ENCODE results near the gene KMT2E.

KMT2E gene

DNA sequence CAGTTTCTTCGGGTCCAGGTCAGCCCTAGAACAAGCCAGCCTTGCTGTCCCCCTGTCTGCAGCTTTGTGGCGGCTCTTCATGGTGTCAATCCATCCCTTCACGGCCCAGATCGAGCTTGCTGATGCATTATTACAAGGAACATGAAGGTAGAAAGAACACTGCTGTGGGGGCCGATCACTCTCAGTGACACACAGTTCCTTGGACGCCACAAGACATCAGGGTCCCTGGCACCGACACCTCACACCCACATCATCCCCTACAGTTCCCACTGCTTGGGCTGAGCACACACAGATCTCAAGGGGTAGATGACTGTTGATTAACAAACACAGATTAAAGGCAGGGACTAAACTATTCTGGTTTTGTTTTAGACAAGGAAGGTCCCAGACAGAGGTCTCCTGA, 119.4 kb downstream of the KMT2E start:
- no peaks in the 10 kb centered on the region for H3K27me3 ChIP-seq (ENCODE audit: insufficient read depth, low read depth, severe bottlenecking)
- no peak overlapping the region for H3K4me3 ChIP-seq (ENCODE audit: low read depth, low read length)
- H3K27ac ChIP-seq = no peak overlapping the region
- TF ChIP-seq CTCF (IDR thresholded peaks at IDR 0.05; ENCODE audit: low read depth, low read length) = no peak
- DNase-seq = no peak
- H3K36me3 ChIP-seq = peaks cover 27% of the 10 kb centered on the region
- H3K9me3 ChIP-seq (ENCODE audit: severe bottlenecking) = no peaks in the 10 kb centered on the region

GRCh38 chr7:105133986-105134655, 120.1 kb downstream of the KMT2E start:
- Histone ChIP-seq H3K9me3 (ENCODE audit: severe bottlenecking) (no peaks in the 10 kb centered on the region), H3K27me3 (ENCODE audit: insufficient read depth, low read depth, severe bottlenecking) (no peaks in the 10 kb centered on the region), H3K4me3 (ENCODE audit: low read depth, low read length) (no peak overlapping the region), H3K27ac (no peak overlapping the region), H3K36me3 (peaks cover 33% of the 10 kb centered on the region)
- no peak for DNase-seq
- no peak for TF ChIP-seq CTCF (IDR thresholded peaks at IDR 0.05; ENCODE audit: low read depth, low read length)

GRCh38 chr7:105136221-105136620, 122.2 kb downstream of the KMT2E start:
- TF ChIP-seq CTCF (IDR thresholded peaks at IDR 0.05; ENCODE audit: low read depth, low read length) = no peak
- H3K27me3 ChIP-seq (ENCODE audit: insufficient read depth, low read depth, severe bottlenecking) = no peaks in the 10 kb centered on the region
- no peak overlapping the region for H3K4me3 ChIP-seq (ENCODE audit: low read depth, low read length)
- DNase-seq = no peak
- no peak overlapping the region for H3K27ac ChIP-seq
- peaks cover 40% of the 10 kb centered on the region for H3K36me3 ChIP-seq
- H3K9me3 ChIP-seq (ENCODE audit: severe bottlenecking) = no peaks in the 10 kb centered on the region

DNA sequence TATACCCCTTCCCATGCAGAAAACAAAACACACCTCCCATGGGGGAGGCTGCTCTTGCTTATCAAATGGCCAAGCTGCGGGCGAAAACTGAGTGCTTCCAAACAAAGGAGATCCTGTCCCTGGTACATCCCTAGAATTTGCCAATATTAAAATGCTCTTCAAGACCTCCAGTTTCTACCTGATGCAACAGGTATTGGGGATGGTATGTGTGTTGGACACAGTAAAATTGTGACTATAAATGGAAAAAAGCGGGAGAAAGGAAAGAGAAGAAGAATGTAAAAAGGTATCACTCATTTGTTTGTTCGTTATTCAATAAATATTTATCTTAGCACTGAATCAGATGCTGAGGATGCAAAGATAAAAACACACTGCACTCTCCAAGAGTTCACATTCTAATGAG, 123.9 kb downstream of the KMT2E start:
- Histone ChIP-seq H3K36me3 (peaks cover 39% of the 10 kb centered on the region), H3K4me3 (ENCODE audit: low read depth, low read length) (no peak overlapping the region), H3K27me3 (ENCODE audit: insufficient read depth, low read depth, severe bottlenecking) (no peaks in the 10 kb centered on the region), H3K9me3 (ENCODE audit: severe bottlenecking) (no peaks in the 10 kb centered on the region), H3K27ac (no peak overlapping the region)
- no peak for DNase-seq
- no peak for TF ChIP-seq CTCF (IDR thresholded peaks at IDR 0.05; ENCODE audit: low read depth, low read length)

DNA sequence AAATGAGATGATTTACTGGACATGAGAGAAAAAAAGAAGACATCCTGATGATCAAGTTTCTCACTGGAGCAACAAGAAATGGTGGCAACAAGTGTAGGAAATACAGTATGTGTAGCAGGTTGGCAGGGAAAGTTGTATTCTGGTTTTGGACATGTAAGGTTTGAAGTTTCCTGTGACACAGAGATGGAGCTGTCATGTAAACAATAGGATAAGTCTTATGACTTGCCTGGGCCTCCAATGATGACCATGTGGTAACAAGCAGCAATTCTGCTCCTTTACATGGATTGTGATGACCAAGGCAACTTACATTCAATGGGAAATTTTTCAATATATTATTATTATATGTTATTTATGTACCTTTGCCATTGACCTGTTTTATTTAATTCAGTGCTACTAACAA, 125.4 kb downstream of the KMT2E start:
- Histone ChIP-seq H3K27ac (no peak overlapping the region), H3K4me3 (ENCODE audit: low read depth, low read length) (no peak overlapping the region), H3K9me3 (ENCODE audit: severe bottlenecking) (no peaks in the 10 kb centered on the region), H3K27me3 (ENCODE audit: insufficient read depth, low read depth, severe bottlenecking) (no peaks in the 10 kb centered on the region), H3K36me3 (peaks cover 34% of the 10 kb centered on the region)
- no peak for TF ChIP-seq CTCF (IDR thresholded peaks at IDR 0.05; ENCODE audit: low read depth, low read length)
- no peak for DNase-seq

- H3K4me3 ChIP-seq (ENCODE audit: low read depth, low read length) = no peak overlapping the region
- DNase-seq = peak; percentile 65
- peak; percentile 58 for TF ChIP-seq CTCF (IDR thresholded peaks at IDR 0.05; ENCODE audit: low read depth, low read length)
- peaks cover 40% of the 10 kb centered on the region for H3K36me3 ChIP-seq
- H3K9me3 ChIP-seq (ENCODE audit: severe bottlenecking) = no peaks in the 10 kb centered on the region
- H3K27me3 ChIP-seq (ENCODE audit: insufficient read depth, low read depth, severe bottlenecking) = no peaks in the 10 kb centered on the region
- H3K27ac ChIP-seq = no peak overlapping the region
These were observed 127.1 kb downstream of the KMT2E start for GRCh38 chr7:105141068-105141467.
